H1 (cell line): ENCODE measurements around the gene MINDY1. TPM values are rescaled to one million over a fixed set of nuclear protein-coding genes. Genes with fewer than 3 reads are reported as not detected.

ENCODE experiments used
- CTCF ChIA-PET: fragments of 300-600 bp; sonication (Branson Sonifier 250); formaldehyde crosslinking; loops from one replicate; lab custom pipeline; 2021; ENCODE audit not compliant: partially characterized antibody; lab: Charles Lee
- POLR2A ChIA-PET: fragments of 300-600 bp; sonication (Branson Sonifier 250); formaldehyde crosslinking; loops from one replicate; lab custom pipeline; 2021; ENCODE audit warnings: inconsistent platforms; ENCODE audit not compliant: partially characterized antibody; lab: Charles Lee
- DNase-seq, 2 experiments: peaks; one replicate each; pipeline versions ENCODE4 v3.0.0 to v3.0.0-alpha.2; 2010 to 2022; ENCODE audit warnings: low spot score in 2 of 2, low read depth in 1 of 2, mixed read lengths in 1 of 2
- FAIRE-seq: peaks from 2 replicates; lab custom pipeline; 2011; peaks lifted over from hg19 to GRCh38; lab: Jason Lieb, UNC
- H2AFZ ChIP-seq: 2 replicates; pipeline ENCODE4 v1.8.1; 2012; ENCODE audit warnings: low read length, inconsistent platforms
- H2AK5ac ChIP-seq: 2 replicates; pipeline ENCODE4 v1.6.1; 2013; ENCODE audit warnings: low read depth, low read length
- H2BK120ac ChIP-seq: replicated peaks from 2 replicates; pipeline ENCODE3; 2013; ENCODE audit warnings: low read depth, low read length, inconsistent platforms
- H2BK12ac ChIP-seq: 2 replicates; pipeline ENCODE4 v1.6.1; 2013; ENCODE audit warnings: low read depth, low read length
- H2BK15ac ChIP-seq: 2 replicates; pipeline ENCODE4 v1.6.1; 2013; ENCODE audit warnings: low read length
- H2BK20ac ChIP-seq: 2 replicates; pipeline ENCODE4 v1.6.1; 2013; ENCODE audit warnings: low read length
- H2BK5ac ChIP-seq: 2 replicates; pipeline ENCODE4 v1.6.1; 2013; ENCODE audit warnings: low read depth, low read length
- H3K14ac ChIP-seq: 2 replicates; pipeline ENCODE4 v1.6.1; 2013; ENCODE audit warnings: inconsistent platforms; ENCODE audit not compliant: insufficient read length
- H3K18ac ChIP-seq: 2 replicates; pipeline ENCODE4 v1.6.1; 2013; ENCODE audit warnings: low read length; ENCODE audit errors: extremely low read depth
- H3K23ac ChIP-seq: 2 replicates; pipeline ENCODE4 v1.6.1; 2013; ENCODE audit warnings: inconsistent platforms; ENCODE audit not compliant: insufficient read length
- H3K23me2 ChIP-seq: 2 replicates; pipeline ENCODE4 v1.6.1; 2013; ENCODE audit warnings: low read depth, low read length
- H3K27ac ChIP-seq: 2 replicates; pipeline ENCODE4 v1.6.1; 2011; ENCODE audit warnings: low read depth, low read length, inconsistent platforms
- H3K27me3 ChIP-seq, 4 experiments: replicated peaks in 1 of 4; 1 replicate in 1 of 4; 2 replicates in 3 of 4; pipeline versions ENCODE4 v1.6.1 to v1.8.1; 2011 to 2013; ENCODE audit warnings: low read length in 3 of 4, mild to moderate bottlenecking in 3 of 4, inconsistent platforms in 2 of 4, mixed read lengths in 2 of 4, moderate library complexity in 1 of 4; ENCODE audit not compliant: control insufficient read depth in 3 of 4, insufficient read depth in 3 of 4; ENCODE audit errors: extremely low read depth in 1 of 4
- H3K36me3 ChIP-seq, 4 experiments: 2 replicates each; pipeline versions ENCODE4 v1.6.1 to v1.8.1; 2011 to 2013; ENCODE audit warnings: mild to moderate bottlenecking in 4 of 4, low read length in 3 of 4, moderate library complexity in 2 of 4, control low read depth in 1 of 4, inconsistent platforms in 1 of 4; ENCODE audit not compliant: insufficient read depth in 4 of 4, control insufficient read depth in 2 of 4
- H3K4ac ChIP-seq: replicated peaks from 2 replicates; pipeline ENCODE3; 2013; ENCODE audit warnings: low read length, low read depth, mixed read lengths, inconsistent platforms; ENCODE audit not compliant: insufficient read length
- H3K4me1 ChIP-seq, 4 experiments: replicated peaks in 1 of 4; 1 replicate in 1 of 4; 2 replicates in 3 of 4; pipeline versions ENCODE4 v1.6.1 to v1.8.1; 2011 to 2013; ENCODE audit warnings: low read length in 3 of 4, inconsistent platforms in 2 of 4, mixed read lengths in 1 of 4; ENCODE audit not compliant: insufficient read depth in 4 of 4, control insufficient read depth in 3 of 4
- H3K4me2 ChIP-seq, 2 experiments: 2 replicates each; pipeline versions ENCODE4 v1.6.1 to v1.8.1; 2011 to 2013; ENCODE audit warnings: low read depth in 2 of 2, low read length in 2 of 2, control low read depth in 1 of 2, inconsistent platforms in 1 of 2, mild to moderate bottlenecking in 1 of 2; ENCODE audit not compliant: insufficient read depth in 1 of 2
- H3K4me3 ChIP-seq, 4 experiments: fragments of 200-600, 300-600 bp in 1 of 4; sonication (generic), shearing (Covaris generic), sonication (Bioruptor Twin) in 1 of 4; 2 replicates each; pipeline versions ENCODE4 v1.5.1 to v1.8.1; 2011 to 2016; ENCODE audit warnings: low read length in 4 of 4, low read depth in 3 of 4, control low read depth in 2 of 4, inconsistent platforms in 2 of 4, mild to moderate bottlenecking in 2 of 4, mixed read lengths in 1 of 4, moderate library complexity in 1 of 4; ENCODE audit not compliant: insufficient read depth in 2 of 4; ENCODE audit errors: extremely low read depth in 1 of 4
- H3K56ac ChIP-seq: replicated peaks from 2 replicates; pipeline ENCODE3; 2013; ENCODE audit warnings: low read depth, mild to moderate bottlenecking, mixed read lengths, low read length, inconsistent platforms; ENCODE audit not compliant: insufficient read length
- H3K79me1 ChIP-seq: 2 replicates; pipeline ENCODE4 v1.6.1; 2013; ENCODE audit warnings: low read depth, low read length, control low read depth
- H3K79me2 ChIP-seq, 2 experiments: 2 replicates each; pipeline versions ENCODE4 v1.6.1 to v1.8.1; 2012 to 2013; ENCODE audit warnings: low read length in 2 of 2, mild to moderate bottlenecking in 2 of 2, inconsistent platforms in 1 of 2; ENCODE audit not compliant: insufficient read depth in 2 of 2, control insufficient read depth in 1 of 2
- H3K9ac ChIP-seq, 4 experiments: replicated peaks in 1 of 4; 1 replicate in 1 of 4; 2 replicates in 3 of 4; pipeline versions ENCODE4 v1.6.1 to v1.8.1; 2011 to 2013; ENCODE audit warnings: low read depth in 3 of 4, low read length in 3 of 4, control low read depth in 2 of 4, mild to moderate bottlenecking in 2 of 4, moderate library complexity in 2 of 4, inconsistent platforms in 1 of 4; ENCODE audit errors: extremely low read depth in 1 of 4
- H3K9me3 ChIP-seq, 2 experiments: 2 replicates each; pipeline versions ENCODE4 v1.6.1 to v1.8.1; 2012 to 2013; ENCODE audit warnings: mild to moderate bottlenecking in 2 of 2, moderate library complexity in 2 of 2, control low read depth in 1 of 2, inconsistent platforms in 1 of 2, low read depth in 1 of 2, low read length in 1 of 2, mixed read lengths in 1 of 2; ENCODE audit not compliant: insufficient read depth in 2 of 2
- H4K20me1 ChIP-seq, 2 experiments: replicated peaks in 1 of 2; 2 replicates each; pipeline versions ENCODE3 to v1.8.1; 2011 to 2013; ENCODE audit warnings: inconsistent platforms in 2 of 2, low read length in 2 of 2, mild to moderate bottlenecking in 1 of 2; ENCODE audit not compliant: insufficient read depth in 2 of 2, control insufficient read depth in 1 of 2
- H4K5ac ChIP-seq: 2 replicates; pipeline ENCODE4 v1.6.1; 2013; ENCODE audit warnings: low read length, low read depth, mixed read lengths, inconsistent platforms; ENCODE audit not compliant: insufficient read length
- H4K8ac ChIP-seq: 2 replicates; pipeline ENCODE4 v1.8.0; 2013; ENCODE audit warnings: mild to moderate bottlenecking, moderate library complexity, low read length, inconsistent platforms; ENCODE audit not compliant: insufficient read depth; ENCODE audit errors: extremely low read depth
- H4K91ac ChIP-seq: replicated peaks from 2 replicates; pipeline ENCODE3; 2013; ENCODE audit warnings: low read length, mixed read lengths, inconsistent platforms; ENCODE audit not compliant: insufficient read length
- BCL11A ChIP-seq, 2 experiments: IDR thresholded peaks; one replicate each; pipeline ENCODE4 v1.6.1; 2011; ENCODE audit warnings: low read depth in 2 of 2, low read length in 2 of 2, mild to moderate bottlenecking in 2 of 2
- BRCA1 ChIP-seq: IDR thresholded peaks from 2 replicates; pipeline ENCODE4 v1.6.1; 2012; ENCODE audit warnings: low read depth, low read length, improper control_type of control experiment
- CHD1 ChIP-seq: IDR thresholded peaks from 2 replicates; pipeline ENCODE4 v1.6.1; 2012; ENCODE audit warnings: low read depth, low read length, improper control_type of control experiment
- EGR1 ChIP-seq: IDR thresholded peaks from 2 replicates; pipeline ENCODE4 v1.6.1; 2011; ENCODE audit warnings: low read depth, low read length, borderline replicate concordance
- EP300 ChIP-seq, 2 experiments: IDR thresholded peaks; 1 replicate in 1 of 2; 2 replicates in 1 of 2; pipeline ENCODE4 v1.6.1; 2011 to 2012; ENCODE audit warnings: low read depth in 2 of 2, low read length in 2 of 2, mild to moderate bottlenecking in 2 of 2, borderline replicate concordance in 1 of 2, inconsistent platforms in 1 of 2, moderate library complexity in 1 of 2
- EZH2 ChIP-seq: fragments of 200-600 bp; sonication (generic); IDR thresholded peaks from 2 replicates; pipeline ENCODE4 v1.7.1; 2012; ENCODE audit warnings: low read depth, mild to moderate bottlenecking, moderate library complexity, low read length, inconsistent platforms; ENCODE audit not compliant: severe bottlenecking
- GTF2F1 ChIP-seq: IDR thresholded peaks from 2 replicates; pipeline ENCODE4 v1.6.1; 2012; ENCODE audit warnings: low read depth, low read length, improper control_type of control experiment, borderline replicate concordance
- PHF8 ChIP-seq: fragments of 200-600 bp; sonication (generic); conservative IDR thresholded peaks from 2 replicates; pipeline ENCODE4 v1.7.1; 2012; ENCODE audit warnings: low read depth, mild to moderate bottlenecking, inconsistent platforms, low read length, moderate library complexity
- POLR2A ChIP-seq, 2 experiments: IDR thresholded peaks; 1 replicate in 1 of 2; 2 replicates in 1 of 2; pipeline ENCODE4 v1.6.1; 2011; ENCODE audit warnings: low read depth in 2 of 2, low read length in 2 of 2, mild to moderate bottlenecking in 2 of 2; ENCODE audit errors: control extremely low read depth in 1 of 2
- RBBP5 ChIP-seq: IDR thresholded peaks from 2 replicates; pipeline ENCODE4 v1.7.1; 2012; ENCODE audit warnings: low read depth, mild to moderate bottlenecking, inconsistent platforms, low read length, moderate library complexity, borderline replicate concordance
- SIN3A ChIP-seq, 2 experiments: IDR thresholded peaks in 1 of 2; conservative IDR thresholded peaks in 1 of 2; 2 replicates each; pipeline ENCODE4 v1.6.1; 2011 to 2012; ENCODE audit warnings: low read length in 2 of 2, improper control_type of control experiment in 1 of 2, low read depth in 1 of 2, mild to moderate bottlenecking in 1 of 2
- SP2 ChIP-seq: IDR thresholded peaks from 2 replicates; pipeline ENCODE4 v1.6.1; 2012; ENCODE audit warnings: mild to moderate bottlenecking, low read length, inconsistent platforms
- SRF ChIP-seq: IDR thresholded peaks from 2 replicates; pipeline ENCODE4 v1.6.1; 2011; ENCODE audit warnings: mild to moderate bottlenecking, low read depth, low read length, moderate library complexity
- ZNF274 ChIP-seq: IDR thresholded peaks from 2 replicates; pipeline ENCODE4 v1.7.0; 2012; ENCODE audit warnings: low read length, borderline replicate concordance; ENCODE audit errors: extremely low read depth
- WGBS, 2 experiments: shearing (Covaris generic) in 1 of 2; methylation state at CpG; one replicate each; pipeline versions ENCODE4 v1.1.6 to v1.1.7; 2013 to 2015; ENCODE audit warnings: low lambda C conversion rate in 2 of 2, mixed read lengths in 2 of 2, inconsistent platforms in 1 of 2, low coverage in 1 of 2, missing lambda C conversion rate in 1 of 2; ENCODE audit not compliant: insufficient replicate concordance in 2 of 2, insufficient coverage in 1 of 2, insufficient read length in 1 of 2; ENCODE audit errors: extremely low coverage in 1 of 2, missing lambda C conversion rate in 1 of 2; 5-methylcytosine and 5-hydroxymethylcytosine counted together
- polyA plus RNA-seq, 7 experiments: library from polyadenylated mRNA; depleted of rRNA in 3 of 7; stranded (reverse) in 5 of 7; unstranded in 2 of 7; fragments of >200 nt in 5 of 7; fragments of 200-250 nt in 2 of 7; gene quantifications; 1 replicate in 5 of 7; 2 replicates in 1 of 7; 4 replicates in 1 of 7; pipeline versions ENCODE4 v1.2.1 to v1.2.3, GENCODE V29; 2011 to 2013; ENCODE audit warnings: missing spikeins in 2 of 7, mixed read lengths in 2 of 7
- total RNA-seq: library from RNA; stranded (reverse); fragmentation: NEBNext Ultra II Directional; extraction: Animal tissue kit (Norgen Biotek cat#: 25700); gene quantifications from 2 replicates; pipeline ENCODE4 v1.2.1, GENCODE V29; 2021

MINDY1 gene
- total and polyA plus RNA-seq, 2 of the 8 experiments (the other 6 are each of a cell fraction or from before 2014, with no cell fraction given) = 10.3 to 11.4 TPM

- Histone ChIP-seq H3K27ac (no peak overlapping the region), H2BK120ac (no peak overlapping the region), H3K14ac (no peak overlapping the region), H3K4me2 (no peak overlapping the region), H4K20me1 (no peaks in the 10 kb centered on the region), H3K27me3 (no peaks in the 10 kb centered on the region), H2BK5ac (no peak overlapping the region), H2AK5ac (no peak overlapping the region), H3K56ac (no peak overlapping the region), H3K18ac (no peak overlapping the region), H2AFZ (no peak overlapping the region), H3K36me3 (peaks cover 0 to 5% (median 0%) of the 10 kb centered on the region in 4 experiments; a peak in 1 of 8 replicates), H3K23ac (no peak overlapping the region), H2BK20ac (no peak overlapping the region), H3K23me2 (peaks cover 1% of the 10 kb centered on the region), H3K4me1 (peaks cover 0 to 3% (median 3%) of the 10 kb centered on the region in 4 experiments; a peak in 3 of 7 replicates), H3K9ac (no peak overlapping the region), H3K9me3 (no peaks in the 10 kb centered on the region), H2BK12ac (no peak overlapping the region), H4K8ac (no peak overlapping the region), H3K79me1 (no peaks in the 10 kb centered on the region), H4K91ac (no peak overlapping the region), H4K5ac (no peak overlapping the region), H2BK15ac (no peak overlapping the region), H3K79me2 (peaks cover 0 to 5% of the 10 kb centered on the region in 2 experiments; a peak in 2 of 4 replicates), H3K4me3 (no peak overlapping the region), H3K4ac (no peak overlapping the region)
- FAIRE-seq = no peak
- TF ChIP-seq EGR1 (no peak), CHD1 (no peak), POLR2A (IDR thresholded peaks at IDR 0.05; ENCODE audit: control extremely low read depth in 1 of 2, low read depth in 2 of 2, low read length in 2 of 2) (no peak), SRF (no peak), SIN3A (conservative IDR thresholded peaks at IDR 0.05 in 1 of 2, IDR thresholded peaks at IDR 0.05 in 1 of 2; ENCODE audit: low read depth in 1 of 2, low read length in 2 of 2) (no peak), EP300 (IDR thresholded peaks at IDR 0.05; ENCODE audit: borderline replicate concordance in 1 of 2, low read depth in 2 of 2, low read length in 2 of 2) (no peak), BRCA1 (no peak), EZH2 (no peak), RBBP5 (no peak), PHF8 (no peak), BCL11A (IDR thresholded peaks at IDR 0.05; ENCODE audit: low read depth in 2 of 2, low read length in 2 of 2) (no peak), SP2 (no peak), GTF2F1 (no peak), ZNF274 (no peak)
- CTCF ChIA-PET = interaction anchor here (0.7 to 2.0 kb wide), 3 partner anchors 13 to 23 kb away, joined by 3 to 5 read pairs (median 5); partner anchors contain the start of gene BNIPL
- DNase-seq = no peak
- POLR2A ChIA-PET = interaction anchor here (0.9 kb wide), 1 partner anchor 45 kb away, joined by 3 read pairs; no protein-coding TSS in a partner anchor
- 95% methylated on average over 2 of the region's 2 CpGs; no CpG with 5 or more reads in 1 of the 2 experiments for WGBS, 2 experiments
Measured at GRCh38 chr1:151013518-151013917, 6.8 kb upstream of the MINDY1 start.
